Adrenal gland (tissue), 12 donors: ENCODE data around the gene RPS6KA2. TPM values are rescaled to one million over a fixed set of nuclear protein-coding genes. Genes with fewer than 3 reads are reported as not detected.

Experiments
- DNase-seq, 7 donors: peaks; one replicate each; pipeline ENCODE4 v3.0.0-alpha.2; 2019 to 2020
- H3K27ac ChIP-seq, 5 donors: fragments of 200-600 bp; sonication (generic) in 4 of 5; 1 replicate in 3 of 5; 2 replicates in 2 of 5; pipeline versions ENCODE4 v1.5.1 to v1.8.0; 2016 to 2020; ENCODE audit warnings: mild to moderate bottlenecking in 1 of 5
- H3K27me3 ChIP-seq: fragments of 200-600 bp; 2 replicates; pipeline ENCODE4 v1.8.0; 2021
- H3K36me3 ChIP-seq, 2 donors: fragments of 200-600 bp; replicated peaks in 1 of 2; 1 replicate in 1 of 2; 2 replicates in 1 of 2; pipeline versions ENCODE4 v1.5.1 to v1.8.0; 2018 to 2022
- H3K4me1 ChIP-seq, 2 donors: fragments of 200-600 bp; replicated peaks in 1 of 2; 1 replicate in 1 of 2; 2 replicates in 1 of 2; pipeline versions ENCODE4 v1.5.1 to v1.8.0; 2018 to 2021
- H3K4me3 ChIP-seq, 4 donors: fragments of 200-600 bp; sonication (generic) in 3 of 4; one replicate each; pipeline ENCODE4 v1.5.1; 2016 to 2018
- H3K9me3 ChIP-seq, 3 donors: fragments of 200-600 bp; sonication (generic) in 1 of 3; replicated peaks in 1 of 3; 1 replicate in 2 of 3; 2 replicates in 1 of 3; pipeline versions ENCODE4 v1.5.1 to v1.8.0; 2016 to 2021
- CTCF ChIP-seq, 6 experiments: fragments of 450-650 bp in 4 of 6; fragments of 200-600 bp in 2 of 6; sonication (generic) in 1 of 6; IDR thresholded peaks; 1 replicate in 5 of 6; 2 replicates in 1 of 6; pipeline versions ENCODE4 v1.5.1 to v1.8.0; 2016 to 2021; ENCODE audit warnings: antibody characterized with exemption in 6 of 6, mild to moderate bottlenecking in 2 of 6, moderate library complexity in 1 of 6
- POLR2A ChIP-seq, 2 donors: fragments of 450-650 bp; IDR thresholded peaks; one replicate each; pipeline ENCODE4 v1.6.1; 2017; ENCODE audit warnings: antibody characterized with exemption in 2 of 2, mild to moderate bottlenecking in 2 of 2, moderate library complexity in 1 of 2
- WGBS, 4 donors: extraction: QIAGEN DNeasy Blood & Tissue Kit in 2 of 4; methylation state at CpG; one replicate each; pipeline versions ENCODE4 v1.1.5 to v1.1.7; 2013 to 2017; 5-methylcytosine and 5-hydroxymethylcytosine counted together
- intact Hi-C, 2 donors: fragments of 100-400 bp; cut with DNase I; formaldehyde crosslinking; loops; one replicate each; pipeline versions ENCODE4 v1.14.1 to v1.15.0; 2022 to 2023
- polyA plus RNA-seq, 3 donors: library from polyadenylated mRNA; stranded (reverse); fragments of 200-250 nt in 2 of 3; fragments of 350-450 nt in 1 of 3; fragmentation: Illumina TruSeq in 1 of 3; extraction: RNeasy Lipid Tissue Mini Kit (QIAGEN cat#74804) in 1 of 3; gene quantifications; one replicate each; pipeline ENCODE4 v1.2.3, GENCODE V29; 2013 to 2014
- total RNA-seq, 9 donors: library from RNA; depleted of rRNA in 4 of 9; stranded (reverse); fragments of >200 nt in 4 of 9; fragments of 120-200 nt in 1 of 9; fragmentation: NEBNext Ultra II Directional in 1 of 9; extraction: Animal tissue kit (Norgen Biotek cat#: 25700) in 1 of 9; gene quantifications; one replicate each; pipeline versions ENCODE4 v1.1.0 to v1.2.4, GENCODE V29; 2013 to 2023
- donor health status: healthy with polysubstance abuse.
- donor health status: Bipolar disorder and iron deficiency.
- donor health status: DM: yes; HTN: yes; CAD: no.
- donor health status: DM: no; HTN: no; CAD: no.
- donor health status: DM: no; HTN: no; CAD: no.
- donor health status: DM: yes; HTN: yes; CAD: no.

The RPS6KA2 gene
- total and polyA plus RNA-seq, 12 donors = 7.0 to 40.4 (median 26.2) TPM

DNA sequence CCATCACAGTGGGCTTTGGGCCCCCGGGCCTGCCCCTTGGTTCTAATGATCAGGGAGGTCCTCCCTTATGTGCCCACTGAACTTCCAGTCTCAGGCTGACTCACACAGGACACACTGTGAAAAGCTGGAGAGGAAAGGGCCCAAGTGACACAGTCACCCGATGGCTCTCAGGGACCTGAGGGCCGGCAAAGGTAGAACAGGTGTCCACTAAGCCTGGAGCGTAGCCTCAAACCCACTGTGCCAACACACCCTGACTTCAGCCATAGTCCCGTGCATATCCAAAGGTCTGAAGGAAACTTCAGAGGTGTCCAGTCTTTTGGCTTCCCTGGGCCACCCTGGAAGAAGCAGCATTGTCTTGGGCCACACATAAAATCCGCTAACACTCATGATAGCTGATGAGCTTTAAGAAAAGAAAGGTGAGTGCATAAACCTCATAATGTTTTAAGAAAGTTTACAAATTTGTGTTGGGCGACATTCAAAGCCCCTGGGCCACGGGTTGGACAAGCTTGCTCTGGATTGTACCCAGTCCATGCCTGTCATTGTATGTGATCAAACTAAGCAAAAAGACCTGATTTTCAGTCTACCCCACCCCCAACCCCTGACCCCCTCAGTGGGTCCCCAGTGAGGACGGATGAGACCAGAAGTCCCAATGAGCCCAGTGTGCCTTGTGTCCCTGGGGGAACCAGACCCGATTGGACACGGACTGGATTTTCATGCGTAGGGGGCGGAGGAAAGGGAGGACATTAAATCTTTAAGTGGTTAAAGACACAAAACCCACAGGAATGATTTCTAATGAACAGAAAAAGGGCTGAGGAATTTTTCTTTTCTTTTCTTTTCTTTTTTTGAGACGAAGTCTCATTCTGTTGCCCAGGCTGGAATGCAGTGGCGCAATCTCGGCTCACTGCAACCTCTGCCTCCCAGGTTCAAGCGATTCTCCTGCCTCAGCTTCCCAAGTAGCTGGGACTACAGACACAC is 46.7 kb downstream of the RPS6KA2 start:
- no peak overlapping the region for H3K27ac ChIP-seq
- WGBS, 4 donors = 92 to 95% (median 93%) methylated on average over 16 to 17 of the region's 17 CpGs

GRCh38 chr6:166579237-166579850 is 47.7 kb downstream of the RPS6KA2 start:
- Histone ChIP-seq H3K27ac (no peak overlapping the region), H3K36me3 (no peaks in the 10 kb centered on the region), H3K27me3 (no peaks in the 10 kb centered on the region), H3K4me3 (no peak overlapping the region), H3K9me3 (no peaks in the 10 kb centered on the region), H3K4me1 (no peaks in the 10 kb centered on the region)
- WGBS, 4 donors = 83 to 95% (median 88%) methylated on average over 9 of the region's 9 CpGs
- TF ChIP-seq CTCF (IDR thresholded peaks at IDR 0.05) (no peak), POLR2A (IDR thresholded peaks at IDR 0.05) (no peak)
- no peak for DNase-seq
- intact Hi-C loops = no loop called here

More for the DNA sequence above, 46.7 kb downstream of the RPS6KA2 start:
- no peaks in the 10 kb centered on the region for H3K9me3 ChIP-seq
- H3K4me3 ChIP-seq = no peak overlapping the region
- no peak for DNase-seq
- no peaks in the 10 kb centered on the region for H3K36me3 ChIP-seq
- intact Hi-C loops = no loop called here
- no peaks in the 10 kb centered on the region for H3K27me3 ChIP-seq
- TF ChIP-seq CTCF (IDR thresholded peaks at IDR 0.05) (no peak), POLR2A (IDR thresholded peaks at IDR 0.05) (no peak)
- H3K4me1 ChIP-seq = no peaks in the 10 kb centered on the region

DNA sequence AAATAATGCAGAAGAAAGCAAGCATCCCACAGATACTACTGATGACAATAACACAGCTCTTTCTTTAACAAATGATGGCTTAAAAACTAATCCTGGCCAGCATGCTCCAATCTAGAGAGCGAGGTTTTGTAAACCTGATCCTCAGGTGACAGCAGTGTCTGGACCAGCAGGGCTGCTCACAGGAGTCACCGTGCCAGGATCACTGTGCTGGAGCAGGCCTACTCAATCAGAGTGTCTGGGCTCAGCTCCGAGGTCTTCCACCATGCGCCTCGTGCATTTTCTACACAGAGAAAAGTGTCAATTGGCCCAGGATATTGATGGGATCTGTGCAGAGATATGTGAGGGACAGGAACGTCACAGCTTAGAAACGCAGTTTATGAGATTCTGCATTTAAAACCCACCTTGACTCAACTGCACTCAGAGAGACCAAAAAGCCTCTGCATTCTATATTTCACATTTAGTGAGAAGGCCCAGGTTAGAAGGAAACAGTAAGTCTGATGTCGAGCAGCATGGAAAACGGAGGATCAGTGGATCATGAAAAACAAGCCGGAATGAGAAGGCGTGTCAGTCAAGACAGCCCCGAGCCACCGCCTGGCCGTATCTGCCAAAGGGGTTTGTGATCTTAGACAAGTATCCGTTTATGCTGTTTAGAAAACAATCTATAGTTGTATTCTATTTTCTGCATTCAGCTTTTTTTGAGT is 48.4 kb downstream of the RPS6KA2 start:
- H3K9me3 ChIP-seq = no peaks in the 10 kb centered on the region
- intact Hi-C loops = no loop called here

More for the DNA sequence above, 48.4 kb downstream of the RPS6KA2 start:
- no peak overlapping the region for H3K27ac ChIP-seq
- no peaks in the 10 kb centered on the region for H3K36me3 ChIP-seq
- H3K4me1 ChIP-seq = no peaks in the 10 kb centered on the region
- H3K4me3 ChIP-seq = no peak overlapping the region
- WGBS, 4 donors = 92 to 95% (median 93%) methylated on average over 15 of the region's 15 CpGs
- DNase-seq = no peak
- TF ChIP-seq CTCF (IDR thresholded peaks at IDR 0.05) (no peak), POLR2A (IDR thresholded peaks at IDR 0.05) (no peak)
- H3K27me3 ChIP-seq = no peaks in the 10 kb centered on the region
